Measurements from ENCODE around the gene GSTO2.

The GSTO2 gene

DNA sequence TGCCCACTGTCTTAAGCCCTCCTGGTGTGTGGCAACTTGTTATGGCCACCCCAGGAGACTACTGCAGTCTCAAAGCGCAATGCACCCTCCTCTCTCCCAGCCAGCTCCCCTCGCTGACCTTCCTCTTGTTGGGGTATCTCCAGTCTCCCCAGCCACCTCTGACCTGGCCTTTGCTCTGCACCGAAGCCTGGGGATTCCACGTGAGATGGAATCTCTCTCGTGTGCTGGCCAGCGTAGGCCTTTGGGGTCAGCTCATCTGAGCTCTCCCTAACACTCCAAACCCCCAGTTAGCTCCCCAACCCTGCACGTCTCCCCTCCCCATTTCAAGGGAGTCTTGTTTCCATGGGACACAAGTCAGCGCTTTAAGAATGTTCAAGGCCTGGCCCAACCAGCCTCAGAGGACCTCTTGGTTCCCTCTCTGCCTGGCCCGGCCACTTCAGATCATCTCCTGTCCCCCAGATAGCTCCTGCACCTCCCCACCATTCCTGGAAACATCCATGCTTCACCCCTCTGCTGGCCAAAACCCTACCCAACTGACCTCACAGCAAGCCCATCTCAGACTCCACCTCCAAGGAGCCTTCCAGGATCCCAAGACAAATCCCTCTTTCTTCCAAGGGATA is 58.1 kb downstream of the GSTO2 start:
- POLR2A ChIA-PET, result interaction anchor here (0.8 to 1.6 kb wide), 2 partner anchors 11 kb away, joined by 3 to 5 read pairs; partner anchors contain the start of gene ITPRIP
- H3K4me3 ChIP-seq (ENCODE audit: low read depth, low read length), result peak overlapping the region; percentile 47
- TF ChIP-seq, protein P1, sequence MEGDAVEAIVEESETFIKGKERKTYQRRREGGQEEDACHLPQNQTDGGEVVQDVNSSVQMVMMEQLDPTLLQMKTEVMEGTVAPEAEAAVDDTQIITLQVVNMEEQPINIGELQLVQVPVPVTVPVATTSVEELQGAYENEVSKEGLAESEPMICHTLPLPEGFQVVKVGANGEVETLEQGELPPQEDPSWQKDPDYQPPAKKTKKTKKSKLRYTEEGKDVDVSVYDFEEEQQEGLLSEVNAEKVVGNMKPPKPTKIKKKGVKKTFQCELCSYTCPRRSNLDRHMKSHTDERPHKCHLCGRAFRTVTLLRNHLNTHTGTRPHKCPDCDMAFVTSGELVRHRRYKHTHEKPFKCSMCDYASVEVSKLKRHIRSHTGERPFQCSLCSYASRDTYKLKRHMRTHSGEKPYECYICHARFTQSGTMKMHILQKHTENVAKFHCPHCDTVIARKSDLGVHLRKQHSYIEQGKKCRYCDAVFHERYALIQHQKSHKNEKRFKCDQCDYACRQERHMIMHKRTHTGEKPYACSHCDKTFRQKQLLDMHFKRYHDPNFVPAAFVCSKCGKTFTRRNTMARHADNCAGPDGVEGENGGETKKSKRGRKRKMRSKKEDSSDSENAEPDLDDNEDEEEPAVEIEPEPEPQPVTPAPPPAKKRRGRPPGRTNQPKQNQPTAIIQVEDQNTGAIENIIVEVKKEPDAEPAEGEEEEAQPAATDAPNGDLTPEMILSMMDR (IDR thresholded peaks at IDR 0.05; ENCODE audit: insufficient read depth, low read length, missing control alignments), result no peak
- CTCF ChIA-PET, result interaction anchor here (1.2 to 4.7 kb wide), 5 partner anchors 10 to 53 kb away, joined by 5 to 18 read pairs (median 10); no protein-coding TSS in a partner anchor
- no peak for DNase-seq (ENCODE audit: low read depth, low spot score)

DNA sequence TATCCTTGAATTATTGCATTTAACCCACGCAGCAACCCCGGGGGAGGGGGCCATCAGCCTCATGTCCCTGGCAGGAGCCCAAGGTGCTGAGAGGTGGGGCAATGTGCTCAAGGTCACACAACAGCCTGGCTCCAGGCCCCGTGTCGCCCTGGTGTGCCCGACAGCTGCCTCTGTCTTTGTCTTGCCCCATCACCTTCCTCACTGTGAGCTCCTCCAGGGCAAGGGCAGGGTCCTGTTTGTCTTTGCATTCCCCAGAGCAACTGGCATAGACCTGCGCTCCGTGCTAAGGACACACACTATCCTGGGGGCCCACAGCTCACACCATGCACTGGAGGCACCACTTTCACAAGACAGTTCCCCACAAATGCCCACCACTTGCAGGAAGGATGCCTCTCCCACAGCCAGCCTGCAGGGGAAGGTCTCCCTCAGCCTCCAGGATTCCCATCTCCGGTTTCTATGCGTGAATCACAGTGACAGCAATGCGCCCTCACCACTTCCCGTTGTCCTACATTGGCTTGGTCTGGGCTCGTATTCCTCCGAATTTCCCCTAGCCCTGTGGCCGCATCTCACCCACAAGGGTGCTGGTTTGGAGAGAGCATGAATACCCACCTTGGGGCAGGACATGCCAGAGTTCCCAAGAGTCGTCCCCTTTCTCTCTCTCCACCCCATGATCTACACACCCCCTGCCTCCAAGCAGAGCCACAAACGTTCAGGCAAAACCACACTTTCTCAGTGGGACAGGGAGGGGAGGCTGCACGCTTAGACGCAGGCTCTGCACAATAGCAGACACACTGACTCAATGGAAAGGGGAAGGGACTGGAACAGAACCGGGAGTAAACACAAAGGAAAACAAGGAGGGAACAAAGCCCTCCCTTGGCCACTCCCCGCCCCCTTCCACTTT is 59.0 kb downstream of the GSTO2 start:
- peak overlapping the region; percentile 47 for H3K4me3 ChIP-seq (ENCODE audit: low read depth, low read length)
- no peak for DNase-seq (ENCODE audit: low read depth, low spot score)
- TF ChIP-seq, protein P1 (IDR thresholded peaks at IDR 0.05; ENCODE audit: insufficient read depth, low read length, missing control alignments), result peak; percentile 43
- ChIA-PET POLR2A (interaction anchor here (0.8 to 2.3 kb wide), 4 partner anchors 10 to 54 kb away, joined by 3 to 21 read pairs (median 4); partner anchors contain the start of gene ITPRIP), CTCF (interaction anchor here (1.4 to 4.7 kb wide), 4 partner anchors 22 to 54 kb away, joined by 6 to 18 read pairs (median 12); no protein-coding TSS in a partner anchor)

DNA sequence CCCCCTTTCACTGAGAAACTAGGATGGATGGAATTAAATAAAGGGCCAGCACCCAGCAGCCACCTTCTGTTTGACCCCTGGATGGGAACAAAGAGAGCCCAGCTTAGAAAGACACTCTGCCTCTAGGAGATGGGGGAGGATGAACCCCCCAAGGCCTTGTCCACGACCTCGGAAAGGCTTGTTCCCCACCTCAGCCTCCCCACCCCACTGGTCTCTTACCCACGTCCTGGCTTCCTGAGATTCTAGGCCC is 59.6 kb downstream of the GSTO2 start:
- POLR2A ChIA-PET, result interaction anchor here (1.5 to 2.3 kb wide), 5 partner anchors 10 to 54 kb away, joined by 4 to 21 read pairs (median 9); partner anchors contain the start of gene ITPRIP

DNA sequence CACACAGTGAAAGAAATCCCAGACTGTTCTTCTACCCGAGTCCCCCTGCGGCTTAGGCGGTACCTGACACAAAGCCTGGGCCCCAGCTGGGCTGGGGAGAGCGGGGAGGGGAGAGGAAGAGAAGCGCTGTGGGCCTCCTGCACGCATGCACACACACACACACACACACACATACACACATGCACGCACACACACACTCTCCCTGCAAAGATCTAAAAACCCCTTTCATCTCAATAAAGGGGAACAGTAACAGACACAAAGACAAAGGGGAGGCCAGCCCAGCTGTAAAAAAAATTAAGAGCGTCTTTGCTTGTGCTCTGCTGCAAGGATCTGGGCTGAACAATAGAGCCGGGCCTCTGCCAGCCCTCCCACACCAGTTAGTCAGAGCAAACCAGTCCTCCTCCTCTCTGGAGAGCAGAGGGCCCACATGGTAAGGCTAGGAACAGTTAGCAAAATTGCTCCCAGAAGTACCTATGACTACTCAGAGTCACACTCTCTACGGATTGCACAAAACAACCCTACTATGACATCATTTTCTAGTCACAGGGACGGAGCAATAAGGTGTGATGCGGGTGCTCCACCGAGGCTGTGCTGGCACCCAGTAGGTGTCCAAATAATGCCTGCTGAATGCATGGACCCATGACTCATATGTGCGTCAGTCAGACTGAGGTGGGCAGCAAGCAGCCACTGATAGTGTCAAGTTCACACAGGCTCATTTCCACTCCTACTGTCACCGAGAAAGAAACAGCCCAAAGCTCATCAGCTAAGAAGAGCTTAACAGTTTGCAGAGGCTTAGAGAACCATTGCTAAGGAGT is 60.1 kb downstream of the GSTO2 start:
- CTCF ChIA-PET, result interaction anchor here (1.5 to 4.7 kb wide), 9 partner anchors 8 to 54 kb away, joined by 3 to 27 read pairs (median 9); partner anchors contain the start of gene ITPRIP
- TF ChIP-seq, protein P1 (IDR thresholded peaks at IDR 0.05; ENCODE audit: insufficient read depth, low read length, missing control alignments), result no peak
- peak overlapping the region; percentile 47 for H3K4me3 ChIP-seq (ENCODE audit: low read depth, low read length)
- POLR2A ChIA-PET, result interaction anchor here (1.4 to 2.3 kb wide), 7 partner anchors 9 to 55 kb away, joined by 4 to 21 read pairs (median 5); partner anchors contain the start of gene ITPRIP
- no peak for DNase-seq (ENCODE audit: low read depth, low spot score)

More for the DNA sequence above, 59.6 kb downstream of the GSTO2 start:
- CTCF ChIA-PET, result interaction anchor here (2.6 to 4.7 kb wide), 3 partner anchors 22 to 37 kb away, joined by 9 to 18 read pairs (median 15); no protein-coding TSS in a partner anchor
- H3K4me3 ChIP-seq (ENCODE audit: low read depth, low read length), result peak overlapping the region; percentile 47
- no peak for DNase-seq (ENCODE audit: low read depth, low spot score)
- TF ChIP-seq, protein P1 (IDR thresholded peaks at IDR 0.05; ENCODE audit: insufficient read depth, low read length, missing control alignments), result no peak

DNA sequence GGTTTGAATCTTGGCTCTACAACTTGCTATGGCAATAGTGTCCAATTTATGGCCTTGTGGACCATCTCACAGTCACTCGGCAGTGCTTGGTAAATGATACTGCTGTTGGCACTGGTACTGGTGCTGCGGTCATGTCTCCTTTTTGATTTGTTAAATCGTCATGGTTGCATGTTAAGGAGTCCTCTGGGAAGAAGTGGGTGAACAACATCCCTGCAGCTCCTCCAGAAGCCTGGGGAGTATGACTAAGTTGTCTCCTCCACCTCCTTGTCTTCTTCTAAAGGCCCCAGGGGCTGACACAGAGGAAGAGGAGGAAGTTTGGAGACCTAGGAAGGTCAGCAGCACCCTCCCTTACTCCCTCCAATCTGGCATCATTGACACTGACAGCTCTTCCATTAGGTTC is 60.8 kb downstream of the GSTO2 start:
- ChIA-PET POLR2A (interaction anchor here (0.6 to 2.3 kb wide), 9 partner anchors 8 to 75 kb away, joined by 3 to 21 read pairs (median 4); partner anchors contain the start of genes GSTO1 and ITPRIP), CTCF (interaction anchor here (1.3 to 4.7 kb wide), 9 partner anchors 9 to 55 kb away, joined by 3 to 27 read pairs (median 9); partner anchors contain the start of gene ITPRIP)
- peak overlapping the region; percentile 47 for H3K4me3 ChIP-seq (ENCODE audit: low read depth, low read length)
- no peak for DNase-seq (ENCODE audit: low read depth, low spot score)
- TF ChIP-seq, protein P1 (IDR thresholded peaks at IDR 0.05; ENCODE audit: insufficient read depth, low read length, missing control alignments), result no peak

Data from AG04449 (cell line).